ENCODE measurements around the gene ATP10A.
"Not testable (repeated sequence)": the region's sequence is repeated elsewhere in the genome, so short reads cannot be mapped to it uniquely, and the experiment has no call there.

Gene ATP10A

DNA sequence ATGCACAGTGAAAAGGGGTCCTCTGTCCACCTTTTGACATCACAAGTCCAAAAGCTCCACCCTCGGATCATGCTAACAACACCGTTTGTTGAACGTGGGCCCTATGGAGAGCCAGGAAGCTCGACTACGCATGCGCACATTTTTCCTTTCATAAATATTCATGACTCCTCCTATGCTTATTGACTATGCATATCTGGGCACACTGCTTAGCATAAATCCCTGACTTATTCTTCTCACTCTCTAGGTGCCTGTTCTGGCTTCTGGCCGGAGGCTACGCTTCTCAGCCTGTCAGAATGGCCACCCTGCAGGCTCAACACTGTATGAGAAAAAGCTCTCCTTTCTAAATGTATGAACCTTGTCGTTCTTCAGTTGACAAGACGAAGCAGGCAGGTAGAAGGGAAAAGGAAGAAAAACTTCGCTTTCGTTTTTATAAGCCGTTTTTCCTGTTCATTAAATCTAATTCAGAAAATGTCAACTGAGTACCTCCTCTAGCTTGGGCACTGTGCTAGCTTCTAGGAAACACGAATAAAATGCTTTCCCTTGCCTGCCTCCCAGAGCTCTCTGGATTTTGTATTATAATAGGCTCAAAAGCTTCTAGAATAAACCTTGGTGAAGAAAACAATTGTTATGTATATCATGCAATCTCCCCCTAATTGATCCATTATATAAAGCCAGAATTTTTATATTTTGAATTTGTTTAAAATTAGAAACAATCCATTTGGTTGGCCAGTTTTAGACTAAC lies 207.7 kb downstream of the ATP10A start:
- no peak for DNase-seq (ENCODE audit: low spot score)

DNA sequence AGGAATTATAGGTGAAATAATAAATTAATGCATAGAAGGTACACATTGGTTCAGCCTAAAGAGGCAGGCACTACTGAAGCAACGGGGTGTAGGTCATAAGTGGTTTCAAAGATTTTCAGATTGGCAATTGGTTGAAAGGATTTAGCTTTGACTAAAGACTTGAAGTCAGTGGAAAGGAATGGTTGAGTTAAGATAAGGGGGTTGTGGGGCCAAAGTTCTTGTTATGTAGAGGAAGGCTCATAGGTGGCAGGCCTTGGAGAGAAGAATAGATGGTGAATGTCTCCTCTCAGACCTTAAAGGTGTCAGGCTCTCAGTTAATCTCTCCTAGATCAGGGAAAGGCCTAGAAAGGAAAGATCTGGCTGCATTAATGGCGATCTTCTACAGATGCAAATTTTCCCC lies 209.8 kb downstream of the ATP10A start:
- no peak for DNase-seq (ENCODE audit: low spot score)

DNA sequence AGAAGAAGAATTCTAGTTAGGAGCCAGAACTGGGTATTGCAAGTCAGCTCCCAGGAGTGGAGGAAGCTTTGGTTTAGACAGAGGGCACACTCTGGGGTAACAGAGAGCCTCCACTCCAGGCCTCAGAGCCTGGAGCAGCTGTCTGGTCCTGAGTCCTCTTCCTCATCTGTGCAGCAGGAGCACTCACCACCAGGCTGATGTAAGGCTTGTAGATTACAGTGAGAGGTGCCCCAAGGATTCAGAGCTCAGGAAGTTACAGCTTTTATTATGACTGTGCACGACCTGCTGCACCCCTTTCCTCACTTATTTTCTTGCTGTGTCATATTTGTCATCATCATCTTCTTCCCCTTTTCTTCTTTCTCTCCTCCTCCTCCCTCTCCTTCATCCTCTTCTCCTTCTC lies 210.4 kb downstream of the ATP10A start:
- no peak for DNase-seq (ENCODE audit: low spot score)

DNA sequence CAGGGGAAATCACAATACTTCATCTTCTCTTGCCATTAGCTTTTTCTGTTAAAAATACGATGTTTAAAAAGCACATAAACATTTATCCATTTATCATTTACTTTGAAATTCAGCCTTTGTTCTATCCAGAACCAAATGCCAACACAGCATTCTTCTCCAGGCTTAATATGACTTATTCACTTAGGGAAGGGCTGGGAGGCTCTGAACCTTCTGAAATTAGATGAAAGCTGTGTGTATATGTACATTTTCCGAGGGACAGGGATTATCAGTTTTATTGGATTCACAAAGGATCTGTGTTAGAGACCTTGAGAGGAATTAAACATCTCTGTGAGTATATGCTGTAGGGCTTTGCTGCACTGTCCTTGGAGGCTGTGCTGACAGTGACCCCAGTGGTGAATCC lies 213.7 kb downstream of the ATP10A start:
- DNase-seq (ENCODE audit: low spot score), result no peak

DNA sequence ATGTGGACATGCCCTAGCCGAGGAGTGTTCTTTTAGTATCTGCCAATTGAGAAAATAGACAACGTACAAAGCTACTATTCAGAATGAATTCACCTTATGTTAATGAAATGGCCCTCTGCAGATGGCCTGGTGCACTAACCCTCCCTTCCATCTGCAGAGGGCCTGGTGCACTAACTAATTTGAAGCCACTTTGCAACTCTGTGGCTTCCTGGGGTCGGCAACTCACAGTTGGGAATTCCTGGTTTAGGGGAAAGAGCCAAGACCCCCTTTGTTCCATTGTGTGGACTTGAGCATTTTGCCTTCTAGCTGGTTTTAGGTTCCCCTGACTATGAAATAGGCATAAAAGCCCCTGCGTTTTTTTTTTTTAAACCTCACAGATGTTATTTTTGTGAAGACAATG lies 220.0 kb downstream of the ATP10A start:
- DNase-seq (ENCODE audit: low spot score), result peak; percentile 66

DNA sequence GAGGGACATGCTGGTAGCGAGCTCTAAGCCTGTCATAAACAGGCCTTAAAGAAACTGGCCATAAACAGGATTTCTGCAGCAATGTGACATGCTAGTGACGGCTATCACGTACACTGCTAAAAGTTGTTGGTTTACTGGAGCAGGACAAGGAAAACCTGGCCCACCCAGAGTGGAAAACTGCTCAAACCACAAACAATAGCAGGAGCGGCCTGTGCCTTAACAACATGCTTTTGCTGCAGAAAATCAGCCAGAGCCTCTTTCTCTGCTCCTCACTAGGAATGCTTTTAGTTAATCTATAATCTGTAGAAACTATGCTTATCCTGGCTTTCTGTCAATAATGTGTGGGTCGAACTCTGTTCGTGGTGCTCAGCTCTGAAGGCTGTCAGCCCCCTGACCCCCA lies 221.4 kb downstream of the ATP10A start:
- DNase-seq (ENCODE audit: low spot score), result no peak

DNA sequence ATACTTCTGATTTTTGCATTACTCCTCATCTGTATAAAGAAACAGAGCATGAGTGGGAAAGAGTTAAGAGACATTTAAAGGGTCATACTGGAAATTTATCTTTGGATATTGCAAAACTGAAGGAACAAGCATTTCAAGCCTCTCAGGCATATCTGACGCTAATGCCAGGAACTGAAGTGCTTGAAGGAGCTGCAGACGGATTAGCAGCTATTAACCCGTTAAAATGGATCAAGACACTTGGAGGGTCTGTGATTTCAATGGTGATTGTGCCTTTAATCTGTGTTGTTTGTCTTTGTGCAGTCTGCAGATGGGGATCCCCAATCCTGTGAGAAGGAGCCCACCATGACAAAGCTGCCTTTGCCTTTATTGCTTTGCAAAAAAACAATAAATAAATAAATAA lies 221.8 kb downstream of the ATP10A start:
- no peak for DNase-seq (ENCODE audit: low spot score)

DNA sequence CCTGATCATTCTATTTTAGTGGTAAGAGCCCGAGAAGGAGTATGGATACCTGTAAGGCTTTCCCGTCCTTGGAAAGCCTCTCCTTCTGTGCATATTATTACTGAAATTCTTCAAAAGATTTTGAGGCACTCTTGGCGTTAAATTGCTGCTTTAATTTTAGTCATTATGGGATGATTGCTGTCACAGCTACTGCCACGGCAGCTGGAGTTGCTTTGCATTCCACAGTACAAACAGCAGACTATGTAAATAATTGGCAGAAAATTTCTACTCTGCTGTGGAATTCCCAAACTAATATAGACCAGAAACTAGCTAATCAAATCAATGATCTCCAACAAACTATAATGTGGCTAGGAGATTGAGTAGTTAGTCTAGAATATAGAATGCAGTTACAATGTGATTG lies 222.2 kb downstream of the ATP10A start:
- DNase-seq (ENCODE audit: low spot score), result not testable (repeated sequence)

DNA sequence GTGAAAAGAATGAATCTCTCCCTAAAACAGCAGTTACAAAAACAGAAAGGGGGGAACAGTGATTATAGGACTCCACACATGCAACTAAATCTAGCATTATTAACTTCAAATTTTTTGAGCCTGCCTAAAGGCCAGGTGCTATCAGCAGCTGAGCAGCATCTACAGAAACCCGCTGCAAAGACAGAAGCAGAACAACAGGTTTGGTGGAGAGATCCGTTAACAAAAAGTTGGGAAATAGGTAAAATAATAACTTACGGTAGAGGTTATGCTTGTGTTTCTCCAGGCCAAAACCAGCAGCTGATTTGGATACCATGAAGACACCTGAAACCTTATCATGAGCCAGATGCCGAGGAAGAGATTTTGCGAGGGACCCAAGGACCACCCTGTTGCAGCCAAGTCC lies 222.7 kb downstream of the ATP10A start:
- no peak for DNase-seq (ENCODE audit: low spot score)

DNA sequence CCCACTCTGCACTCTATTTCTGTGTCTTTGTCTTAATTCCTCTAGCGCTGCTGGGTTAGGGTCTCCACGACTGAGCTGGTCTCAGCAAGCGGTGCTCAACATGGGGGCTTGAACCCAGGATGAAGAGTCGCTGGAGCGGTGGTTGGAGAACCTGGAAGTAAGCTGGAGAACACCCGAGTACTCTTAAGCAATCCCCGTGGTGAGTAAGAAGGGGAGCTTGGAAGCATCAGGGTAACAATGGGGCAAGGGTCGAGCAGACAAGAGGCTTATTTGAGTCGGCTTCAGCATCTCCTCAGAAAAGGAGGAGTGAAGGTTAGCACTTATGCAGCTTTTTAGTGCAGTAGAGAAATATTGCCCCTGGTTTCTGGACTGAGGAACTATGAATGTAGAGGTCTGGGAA lies 226.6 kb downstream of the ATP10A start:
- DNase-seq (ENCODE audit: low spot score), result not testable (repeated sequence)

DNA sequence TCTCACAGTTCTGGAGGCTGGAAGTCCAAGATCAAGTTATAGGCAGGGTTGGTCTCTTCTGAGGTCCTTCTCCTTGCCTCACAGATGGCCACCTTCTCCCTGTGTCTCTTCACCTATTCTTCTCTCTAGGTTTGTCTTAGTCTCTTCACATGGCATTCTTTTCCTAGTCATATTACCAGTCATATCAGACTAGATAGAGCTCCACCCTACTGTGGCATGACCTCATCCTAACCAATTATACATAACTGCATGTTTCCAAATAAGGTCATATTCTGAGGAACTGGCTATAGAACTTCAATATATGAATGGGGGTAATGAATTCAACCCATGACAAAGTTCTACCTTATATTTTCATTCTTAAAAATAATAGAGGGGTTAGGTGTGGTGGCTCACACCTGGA lies 227.9 kb downstream of the ATP10A start:
- no peak for DNase-seq (ENCODE audit: low spot score)

DNA sequence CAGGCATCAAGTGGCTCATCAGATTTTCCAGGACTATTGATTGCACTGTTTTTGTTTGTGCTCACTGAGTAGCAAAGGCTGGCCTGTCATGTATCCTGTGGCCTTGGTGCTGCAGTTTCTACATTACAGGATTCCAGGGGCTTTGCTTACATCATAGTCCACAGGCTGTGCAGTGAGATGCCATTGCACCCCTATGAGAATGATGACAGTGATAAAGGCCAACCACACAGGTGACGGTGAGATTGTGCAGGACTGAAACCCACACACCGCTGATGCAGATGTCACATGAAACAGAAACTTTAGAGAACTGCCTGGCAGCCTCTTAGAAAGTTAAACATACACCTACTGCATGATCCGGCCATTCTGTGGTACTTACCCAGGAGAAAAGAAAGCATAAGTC lies 229.3 kb downstream of the ATP10A start:
- DNase-seq (ENCODE audit: low spot score), result no peak

DNA sequence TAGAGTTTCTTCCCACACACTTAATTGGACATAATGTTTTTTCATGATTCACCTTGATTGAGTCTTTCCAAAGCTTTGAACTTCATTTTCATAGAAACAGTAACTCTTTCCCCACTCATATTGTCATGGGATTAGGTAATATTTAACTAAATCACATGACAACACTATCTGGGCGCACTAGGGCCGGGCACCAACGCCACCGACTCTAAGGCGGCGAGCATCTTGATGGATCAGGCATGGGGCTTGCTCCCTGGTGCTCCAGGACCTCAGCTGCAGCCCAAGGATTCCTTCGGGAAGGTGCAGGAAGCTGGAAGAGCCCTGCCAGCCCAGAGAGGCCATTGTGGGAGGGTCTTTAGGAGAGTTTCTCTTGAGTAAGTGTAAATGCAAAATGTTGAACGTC lies 231.2 kb downstream of the ATP10A start:
- DNase-seq (ENCODE audit: low spot score), result no peak

All from iPS-NIHi11 (cell line).